Ovary (tissue), 3 donors: Measurements from ENCODE around the gene C5orf15.

Experiments used
- POLR2A ChIP-seq: fragments of 450-650 bp; IDR thresholded peaks from one replicate; pipeline ENCODE4 v1.6.1; 2017; ENCODE audit warnings: antibody characterized with exemption, mild to moderate bottlenecking, moderate library complexity
- TF ChIP-seq, protein P1 (sequence below), 3 donors: fragments of 450-650 bp in 2 of 3; fragments of 200-600 bp in 1 of 3; IDR thresholded peaks; one replicate each; pipeline versions ENCODE4 v1.5.1 to v1.8.0; 2016 to 2022; ENCODE audit warnings: antibody characterized with exemption in 3 of 3, mild to moderate bottlenecking in 1 of 3
- donor health status: DM: no; HTN: no; CAD: no.

DNA sequence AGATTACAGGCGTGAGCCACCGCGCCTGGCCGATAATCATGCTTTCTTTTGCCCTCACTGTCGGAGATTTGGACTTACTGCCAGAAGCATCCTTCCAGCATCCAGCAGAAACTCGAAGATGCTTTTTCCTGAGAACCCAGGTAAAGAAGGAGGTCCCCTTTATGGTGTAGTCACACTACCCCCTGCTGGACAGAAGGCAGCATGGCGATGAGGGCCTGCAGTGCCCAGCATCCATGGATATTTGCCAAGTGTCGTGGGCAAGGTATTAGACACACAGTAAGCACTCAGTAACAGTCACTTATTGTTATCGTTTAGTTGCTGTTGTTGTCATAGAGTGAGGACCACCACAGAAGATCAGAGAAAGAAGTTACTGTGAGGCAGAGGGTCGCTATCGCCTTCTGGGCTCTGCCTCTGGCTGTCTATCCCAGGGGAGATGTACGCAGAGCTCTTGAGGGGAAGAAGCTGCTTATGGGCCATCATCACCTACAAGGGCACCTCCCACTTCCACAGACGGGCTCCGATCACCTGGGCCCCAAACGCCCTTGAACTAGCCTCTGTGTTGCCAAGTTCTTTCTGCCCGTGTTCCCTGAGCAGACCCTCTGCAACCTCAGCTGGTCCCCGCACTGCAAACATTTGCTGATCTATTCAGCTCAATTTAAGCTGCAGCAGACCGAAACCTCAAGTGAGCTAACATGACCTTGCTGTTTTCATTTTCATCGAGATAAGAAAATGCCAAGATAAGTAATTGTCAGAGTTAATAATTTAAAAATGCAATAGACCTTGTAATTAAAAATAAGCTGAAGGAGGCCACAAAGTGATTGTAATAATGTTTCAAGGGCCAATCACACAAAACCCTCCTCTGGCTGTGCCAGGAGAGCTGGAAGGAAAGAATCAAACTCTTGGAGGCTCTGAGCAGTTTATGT is 23.9 kb downstream of the C5orf15 start:
- no peak for TF ChIP-seq POLR2A
- TF ChIP-seq, protein P1, sequence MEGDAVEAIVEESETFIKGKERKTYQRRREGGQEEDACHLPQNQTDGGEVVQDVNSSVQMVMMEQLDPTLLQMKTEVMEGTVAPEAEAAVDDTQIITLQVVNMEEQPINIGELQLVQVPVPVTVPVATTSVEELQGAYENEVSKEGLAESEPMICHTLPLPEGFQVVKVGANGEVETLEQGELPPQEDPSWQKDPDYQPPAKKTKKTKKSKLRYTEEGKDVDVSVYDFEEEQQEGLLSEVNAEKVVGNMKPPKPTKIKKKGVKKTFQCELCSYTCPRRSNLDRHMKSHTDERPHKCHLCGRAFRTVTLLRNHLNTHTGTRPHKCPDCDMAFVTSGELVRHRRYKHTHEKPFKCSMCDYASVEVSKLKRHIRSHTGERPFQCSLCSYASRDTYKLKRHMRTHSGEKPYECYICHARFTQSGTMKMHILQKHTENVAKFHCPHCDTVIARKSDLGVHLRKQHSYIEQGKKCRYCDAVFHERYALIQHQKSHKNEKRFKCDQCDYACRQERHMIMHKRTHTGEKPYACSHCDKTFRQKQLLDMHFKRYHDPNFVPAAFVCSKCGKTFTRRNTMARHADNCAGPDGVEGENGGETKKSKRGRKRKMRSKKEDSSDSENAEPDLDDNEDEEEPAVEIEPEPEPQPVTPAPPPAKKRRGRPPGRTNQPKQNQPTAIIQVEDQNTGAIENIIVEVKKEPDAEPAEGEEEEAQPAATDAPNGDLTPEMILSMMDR (IDR thresholded peaks at IDR 0.05), result no peak
